Pulmonary artery endothelial cell (primary cell): ENCODE data around the gene NLRP6. TPM values are rescaled to one million over a fixed set of nuclear protein-coding genes. Genes with fewer than 3 reads are reported as not detected.
"Not testable (repeated sequence)": the region's sequence is repeated elsewhere in the genome, so short reads cannot be mapped to it uniquely, and the experiment has no call there.

ENCODE experiments used
- DNase-seq: peaks from one replicate; pipeline ENCODE4 v3.0.0-alpha.2; 2011; ENCODE audit warnings: low read depth, low spot score
- total RNA-seq: library from RNA; depleted of rRNA; stranded (reverse); fragments of >200 nt; gene quantifications from 2 replicates; pipeline ENCODE4 v1.2.3, GENCODE V29; 2014

NLRP6 gene
- total RNA-seq, 1 donor from 2014 or later, result not detected

- no peak for DNase-seq
Measured at GRCh38 chr11:306645-307371, 28.6 kb downstream of the NLRP6 start.

DNA sequence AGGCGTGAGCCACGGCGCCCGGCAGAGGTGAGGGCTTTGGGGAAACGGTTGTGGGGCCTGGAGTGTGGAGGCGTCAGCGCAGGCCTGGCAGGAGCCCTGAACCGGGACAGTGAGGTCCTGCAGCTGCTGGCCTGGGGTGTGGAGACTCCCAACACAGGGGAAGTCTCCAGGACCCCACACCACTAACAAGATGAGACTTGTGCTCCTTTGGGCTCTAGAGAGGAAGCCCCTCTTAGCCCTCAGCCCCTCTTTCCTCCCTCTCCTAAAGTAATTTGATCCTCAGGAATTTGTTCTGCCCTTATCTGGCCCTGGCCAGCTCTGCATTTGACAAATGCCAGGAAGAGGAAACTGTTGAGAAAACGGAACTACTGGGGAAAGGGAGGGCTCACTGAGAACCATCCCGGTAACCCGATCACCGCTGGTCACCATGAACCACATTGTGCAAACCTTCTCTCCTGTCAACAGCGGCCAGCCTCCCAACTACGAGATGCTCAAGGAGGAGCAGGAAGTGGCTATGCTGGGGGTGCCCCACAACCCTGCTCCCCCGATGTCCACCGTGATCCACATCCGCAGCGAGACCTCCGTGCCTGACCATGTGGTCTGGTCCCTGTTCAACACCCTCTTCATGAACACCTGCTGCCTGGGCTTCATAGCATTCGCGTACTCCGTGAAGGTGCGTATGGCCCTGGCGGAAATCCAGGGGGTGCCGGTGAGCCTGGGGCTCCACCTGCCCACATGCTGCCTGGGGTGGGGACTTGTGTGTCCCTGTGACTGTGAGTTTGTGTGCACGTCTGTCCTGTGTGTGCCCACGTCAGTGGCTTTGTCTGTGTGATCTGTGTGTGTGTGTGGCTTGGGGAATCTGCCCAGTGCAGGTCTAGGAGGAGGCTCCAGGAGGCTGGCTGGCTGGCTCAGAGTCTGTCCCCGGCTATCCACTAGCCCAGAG is 29.8 kb downstream of the NLRP6 start, which contains the start of gene IFITM2:
TSS of gene IFITM2 (plus strand) at position 51 of the 943 bp plus-strand sequence. CDS start at position 428, 377 bp downstream.
- DNase-seq, result not testable (repeated sequence)

GRCh38 chr11:308740-309665 is 30.8 kb downstream of the NLRP6 start:
- not testable (repeated sequence) for DNase-seq

DNA sequence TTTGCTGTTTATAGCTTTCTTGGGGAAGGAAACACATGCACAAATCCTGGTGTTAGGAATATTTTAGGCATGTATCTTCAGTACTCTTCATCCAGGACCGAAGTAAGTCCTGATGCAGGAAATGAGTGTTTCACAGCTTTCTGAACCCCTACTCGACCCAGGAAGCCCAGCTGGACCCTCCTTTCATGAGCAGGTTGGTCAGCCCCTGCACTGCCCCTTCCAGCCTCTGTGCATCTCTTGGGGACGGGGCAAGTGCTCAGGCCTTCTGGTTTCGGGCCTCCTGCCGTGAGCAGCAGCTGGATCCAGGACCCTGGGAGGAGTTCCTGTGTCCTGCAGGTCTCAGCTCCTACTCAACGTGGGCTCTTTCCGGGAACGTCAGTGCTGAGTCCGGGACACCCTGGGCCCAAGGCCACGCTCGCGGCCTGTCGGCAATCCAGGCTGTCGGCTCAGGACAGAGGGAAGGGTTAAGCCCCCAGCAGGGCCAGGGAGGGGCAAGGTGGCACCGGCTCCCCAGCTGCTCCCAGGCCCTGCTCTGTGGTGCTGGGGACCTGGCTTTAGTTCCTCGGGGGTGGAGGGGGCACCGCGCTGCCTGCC is 31.9 kb downstream of the NLRP6 start:
- DNase-seq, result not testable (repeated sequence)

GRCh38 chr11:311013-311748 is 33.0 kb downstream of the NLRP6 start:
- DNase-seq, result not testable (repeated sequence)

GRCh38 chr11:312092-312816 is 34.0 kb downstream of the NLRP6 start:
- DNase-seq, result no peak

GRCh38 chr11:313304-313786 is 35.1 kb downstream of the NLRP6 start:
- DNase-seq, result no peak

GRCh38 chr11:313787-314553 is 35.8 kb downstream of the NLRP6 start, which contains the start of gene IFITM1:
IFITM1 (plus strand) TSS chr11:314040; CDS start chr11:314171, 131 bp downstream.
- DNase-seq, result no peak

- not testable (repeated sequence) for DNase-seq
Measured at GRCh38 chr11:314554-314875, 36.3 kb downstream of the NLRP6 start.

- DNase-seq, result no peak
Measured at GRCh38 chr11:315051-315481, 36.9 kb downstream of the NLRP6 start.

DNA sequence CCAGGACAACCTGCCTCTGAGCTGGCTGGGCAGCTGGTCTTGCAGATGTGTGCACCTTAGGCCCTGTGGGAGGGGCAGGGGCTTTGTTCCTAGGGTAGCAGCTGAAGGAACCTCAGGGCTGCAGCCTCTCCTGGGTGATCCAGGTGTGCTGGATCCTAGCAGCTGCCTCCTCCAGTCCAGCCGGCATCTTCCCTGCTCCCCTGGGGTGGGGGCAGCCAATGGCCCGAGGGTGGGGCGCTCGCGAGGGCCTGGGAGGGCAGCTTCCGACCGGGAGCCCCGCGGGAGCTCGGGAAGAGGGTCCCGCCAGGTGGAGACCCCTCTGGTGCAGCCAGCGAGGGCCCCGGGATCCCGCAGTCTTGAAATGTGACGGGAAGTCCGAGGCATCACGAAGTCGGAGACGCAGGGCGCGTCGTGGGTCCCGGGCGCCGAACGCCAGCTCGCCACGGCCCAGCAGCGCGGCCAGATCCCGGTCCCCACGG is 37.3 kb downstream of the NLRP6 start:
- no peak for DNase-seq

DNA sequence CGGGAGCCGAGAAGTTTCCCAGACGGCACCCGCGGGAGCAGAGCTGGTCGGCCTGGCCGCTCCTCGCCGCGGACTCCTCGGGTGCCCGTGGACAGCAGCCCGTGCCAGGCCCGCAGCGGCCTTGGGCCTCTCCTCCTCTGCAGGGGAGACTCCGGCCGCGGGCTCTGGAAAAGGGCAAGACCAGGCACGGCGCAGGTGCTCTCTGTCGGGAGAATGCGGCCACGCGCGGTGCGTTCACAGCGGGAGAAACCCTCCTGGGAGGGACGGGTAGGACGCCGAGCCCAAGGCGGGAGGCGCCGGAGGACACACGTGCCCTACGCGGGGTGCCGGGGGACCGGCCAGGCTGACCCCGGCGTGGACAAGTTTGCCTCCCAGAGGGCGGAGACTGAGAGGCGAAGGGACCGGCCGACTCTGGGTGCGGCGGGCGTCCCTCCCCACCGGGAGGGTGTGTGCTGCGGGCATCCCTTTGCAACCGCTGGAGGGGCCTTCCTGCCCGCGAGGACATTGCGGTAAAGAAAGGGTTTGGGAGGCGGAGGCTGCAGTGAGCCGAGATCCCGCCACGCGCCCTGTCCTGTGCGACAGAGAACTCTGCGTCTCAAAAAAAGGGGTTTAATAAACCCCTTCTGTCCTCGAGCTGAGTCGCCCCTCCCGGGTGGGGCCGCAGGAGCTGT is 38.0 kb downstream of the NLRP6 start:
- DNase-seq, result no peak

GRCh38 chr11:316891-317301 is 38.7 kb downstream of the NLRP6 start:
- no peak for DNase-seq

GRCh38 chr11:317668-318404 is 39.6 kb downstream of the NLRP6 start:
- DNase-seq, result not testable (repeated sequence)

DNA sequence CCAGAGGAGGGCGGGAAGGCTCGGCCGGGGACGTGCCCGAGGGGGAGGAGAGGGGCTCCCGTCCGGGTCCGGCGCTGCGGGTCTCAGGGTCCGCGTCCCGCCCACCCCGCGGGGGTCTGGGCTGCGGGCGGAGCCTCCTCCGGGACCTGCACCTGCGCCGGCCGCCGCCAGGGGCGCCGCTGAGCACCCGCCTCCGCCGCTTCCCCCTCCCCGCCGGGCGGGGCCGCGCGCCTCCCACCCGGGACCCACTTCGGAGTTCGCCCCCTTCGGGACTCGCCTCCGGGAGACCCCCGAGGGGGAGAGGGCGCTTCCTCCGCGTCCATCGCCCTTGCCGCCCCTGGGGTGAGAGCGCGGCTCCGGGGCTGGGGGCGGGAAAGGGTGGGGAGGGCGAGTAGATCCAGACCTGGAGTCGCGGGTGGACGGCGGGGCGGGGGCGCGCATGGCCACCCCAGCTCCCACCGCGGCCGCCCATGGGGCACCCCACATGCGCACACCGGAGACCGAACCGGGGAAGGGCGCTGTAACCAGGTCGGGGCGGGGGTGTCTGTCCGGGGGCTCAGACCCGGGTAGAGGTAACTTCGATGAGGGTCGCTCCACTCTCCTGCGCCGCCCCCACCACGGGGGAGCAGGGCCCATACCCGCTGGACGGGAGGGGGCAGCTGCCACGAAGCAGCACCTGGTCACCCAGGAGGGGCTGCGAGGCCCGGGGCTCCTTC is 40.4 kb downstream of the NLRP6 start:
- not testable (repeated sequence) for DNase-seq
